H1 (cell line): ENCODE results near the gene GPER1. TPM values are rescaled to one million over a fixed set of nuclear protein-coding genes. Genes with fewer than 3 reads are reported as not detected.
A peak's percentile ranks its signal among the peaks of the same experiment; 100 is the strongest.

Source experiments
- CTCF ChIA-PET: fragments of 300-600 bp; sonication (Branson Sonifier 250); formaldehyde crosslinking; loops from one replicate; lab custom pipeline; 2021; ENCODE audit not compliant: partially characterized antibody; lab: Charles Lee
- POLR2A ChIA-PET: fragments of 300-600 bp; sonication (Branson Sonifier 250); formaldehyde crosslinking; loops from one replicate; lab custom pipeline; 2021; ENCODE audit warnings: inconsistent platforms; ENCODE audit not compliant: partially characterized antibody; lab: Charles Lee
- DNase-seq, 2 experiments: peaks; one replicate each; pipeline versions ENCODE4 v3.0.0 to v3.0.0-alpha.2; 2010 to 2022; ENCODE audit warnings: low spot score in 2 of 2, low read depth in 1 of 2, mixed read lengths in 1 of 2
- FAIRE-seq: peaks from 2 replicates; lab custom pipeline; 2011; peaks lifted over from hg19 to GRCh38; lab: Jason Lieb, UNC
- H2AFZ ChIP-seq: 2 replicates; pipeline ENCODE4 v1.8.1; 2012; ENCODE audit warnings: low read length, inconsistent platforms
- H2AK5ac ChIP-seq: 2 replicates; pipeline ENCODE4 v1.6.1; 2013; ENCODE audit warnings: low read depth, low read length
- H2BK120ac ChIP-seq: replicated peaks from 2 replicates; pipeline ENCODE3; 2013; ENCODE audit warnings: low read depth, low read length, inconsistent platforms
- H2BK12ac ChIP-seq: 2 replicates; pipeline ENCODE4 v1.6.1; 2013; ENCODE audit warnings: low read depth, low read length
- H2BK15ac ChIP-seq: 2 replicates; pipeline ENCODE4 v1.6.1; 2013; ENCODE audit warnings: low read length
- H2BK20ac ChIP-seq: 2 replicates; pipeline ENCODE4 v1.6.1; 2013; ENCODE audit warnings: low read length
- H2BK5ac ChIP-seq: 2 replicates; pipeline ENCODE4 v1.6.1; 2013; ENCODE audit warnings: low read depth, low read length
- H3K14ac ChIP-seq: 2 replicates; pipeline ENCODE4 v1.6.1; 2013; ENCODE audit warnings: inconsistent platforms; ENCODE audit not compliant: insufficient read length
- H3K18ac ChIP-seq: 2 replicates; pipeline ENCODE4 v1.6.1; 2013; ENCODE audit warnings: low read length; ENCODE audit errors: extremely low read depth
- H3K23ac ChIP-seq: 2 replicates; pipeline ENCODE4 v1.6.1; 2013; ENCODE audit warnings: inconsistent platforms; ENCODE audit not compliant: insufficient read length
- H3K23me2 ChIP-seq: 2 replicates; pipeline ENCODE4 v1.6.1; 2013; ENCODE audit warnings: low read depth, low read length
- H3K27ac ChIP-seq: 2 replicates; pipeline ENCODE4 v1.6.1; 2011; ENCODE audit warnings: low read depth, low read length, inconsistent platforms
- H3K27me3 ChIP-seq, 4 experiments: replicated peaks in 1 of 4; 1 replicate in 1 of 4; 2 replicates in 3 of 4; pipeline versions ENCODE4 v1.6.1 to v1.8.1; 2011 to 2013; ENCODE audit warnings: low read length in 3 of 4, mild to moderate bottlenecking in 3 of 4, inconsistent platforms in 2 of 4, mixed read lengths in 2 of 4, moderate library complexity in 1 of 4; ENCODE audit not compliant: control insufficient read depth in 3 of 4, insufficient read depth in 3 of 4; ENCODE audit errors: extremely low read depth in 1 of 4
- H3K36me3 ChIP-seq, 4 experiments: 2 replicates each; pipeline versions ENCODE4 v1.6.1 to v1.8.1; 2011 to 2013; ENCODE audit warnings: mild to moderate bottlenecking in 4 of 4, low read length in 3 of 4, moderate library complexity in 2 of 4, control low read depth in 1 of 4, inconsistent platforms in 1 of 4; ENCODE audit not compliant: insufficient read depth in 4 of 4, control insufficient read depth in 2 of 4
- H3K4ac ChIP-seq: replicated peaks from 2 replicates; pipeline ENCODE3; 2013; ENCODE audit warnings: low read length, low read depth, mixed read lengths, inconsistent platforms; ENCODE audit not compliant: insufficient read length
- H3K4me1 ChIP-seq, 4 experiments: replicated peaks in 1 of 4; 1 replicate in 1 of 4; 2 replicates in 3 of 4; pipeline versions ENCODE4 v1.6.1 to v1.8.1; 2011 to 2013; ENCODE audit warnings: low read length in 3 of 4, inconsistent platforms in 2 of 4, mixed read lengths in 1 of 4; ENCODE audit not compliant: insufficient read depth in 4 of 4, control insufficient read depth in 3 of 4
- H3K4me2 ChIP-seq, 2 experiments: 2 replicates each; pipeline versions ENCODE4 v1.6.1 to v1.8.1; 2011 to 2013; ENCODE audit warnings: low read depth in 2 of 2, low read length in 2 of 2, control low read depth in 1 of 2, inconsistent platforms in 1 of 2, mild to moderate bottlenecking in 1 of 2; ENCODE audit not compliant: insufficient read depth in 1 of 2
- H3K4me3 ChIP-seq, 4 experiments: fragments of 200-600, 300-600 bp in 1 of 4; sonication (generic), shearing (Covaris generic), sonication (Bioruptor Twin) in 1 of 4; 2 replicates each; pipeline versions ENCODE4 v1.5.1 to v1.8.1; 2011 to 2016; ENCODE audit warnings: low read length in 4 of 4, low read depth in 3 of 4, control low read depth in 2 of 4, inconsistent platforms in 2 of 4, mild to moderate bottlenecking in 2 of 4, mixed read lengths in 1 of 4, moderate library complexity in 1 of 4; ENCODE audit not compliant: insufficient read depth in 2 of 4; ENCODE audit errors: extremely low read depth in 1 of 4
- H3K56ac ChIP-seq: replicated peaks from 2 replicates; pipeline ENCODE3; 2013; ENCODE audit warnings: low read depth, mild to moderate bottlenecking, mixed read lengths, low read length, inconsistent platforms; ENCODE audit not compliant: insufficient read length
- H3K79me1 ChIP-seq: 2 replicates; pipeline ENCODE4 v1.6.1; 2013; ENCODE audit warnings: low read depth, low read length, control low read depth
- H3K79me2 ChIP-seq, 2 experiments: 2 replicates each; pipeline versions ENCODE4 v1.6.1 to v1.8.1; 2012 to 2013; ENCODE audit warnings: low read length in 2 of 2, mild to moderate bottlenecking in 2 of 2, inconsistent platforms in 1 of 2; ENCODE audit not compliant: insufficient read depth in 2 of 2, control insufficient read depth in 1 of 2
- H3K9ac ChIP-seq, 4 experiments: replicated peaks in 1 of 4; 1 replicate in 1 of 4; 2 replicates in 3 of 4; pipeline versions ENCODE4 v1.6.1 to v1.8.1; 2011 to 2013; ENCODE audit warnings: low read depth in 3 of 4, low read length in 3 of 4, control low read depth in 2 of 4, mild to moderate bottlenecking in 2 of 4, moderate library complexity in 2 of 4, inconsistent platforms in 1 of 4; ENCODE audit errors: extremely low read depth in 1 of 4
- H3K9me3 ChIP-seq, 2 experiments: 2 replicates each; pipeline versions ENCODE4 v1.6.1 to v1.8.1; 2012 to 2013; ENCODE audit warnings: mild to moderate bottlenecking in 2 of 2, moderate library complexity in 2 of 2, control low read depth in 1 of 2, inconsistent platforms in 1 of 2, low read depth in 1 of 2, low read length in 1 of 2, mixed read lengths in 1 of 2; ENCODE audit not compliant: insufficient read depth in 2 of 2
- H4K20me1 ChIP-seq, 2 experiments: replicated peaks in 1 of 2; 2 replicates each; pipeline versions ENCODE3 to v1.8.1; 2011 to 2013; ENCODE audit warnings: inconsistent platforms in 2 of 2, low read length in 2 of 2, mild to moderate bottlenecking in 1 of 2; ENCODE audit not compliant: insufficient read depth in 2 of 2, control insufficient read depth in 1 of 2
- H4K5ac ChIP-seq: 2 replicates; pipeline ENCODE4 v1.6.1; 2013; ENCODE audit warnings: low read length, low read depth, mixed read lengths, inconsistent platforms; ENCODE audit not compliant: insufficient read length
- H4K8ac ChIP-seq: 2 replicates; pipeline ENCODE4 v1.8.0; 2013; ENCODE audit warnings: mild to moderate bottlenecking, moderate library complexity, low read length, inconsistent platforms; ENCODE audit not compliant: insufficient read depth; ENCODE audit errors: extremely low read depth
- H4K91ac ChIP-seq: replicated peaks from 2 replicates; pipeline ENCODE3; 2013; ENCODE audit warnings: low read length, mixed read lengths, inconsistent platforms; ENCODE audit not compliant: insufficient read length
- SP4 ChIP-seq: IDR thresholded peaks from 2 replicates; pipeline ENCODE4 v1.6.1; 2012; ENCODE audit warnings: low read length, inconsistent platforms
- WGBS, 2 experiments: shearing (Covaris generic) in 1 of 2; methylation state at CpG; one replicate each; pipeline versions ENCODE4 v1.1.6 to v1.1.7; 2013 to 2015; ENCODE audit warnings: low lambda C conversion rate in 2 of 2, mixed read lengths in 2 of 2, inconsistent platforms in 1 of 2, low coverage in 1 of 2, missing lambda C conversion rate in 1 of 2; ENCODE audit not compliant: insufficient replicate concordance in 2 of 2, insufficient coverage in 1 of 2, insufficient read length in 1 of 2; ENCODE audit errors: extremely low coverage in 1 of 2, missing lambda C conversion rate in 1 of 2; 5-methylcytosine and 5-hydroxymethylcytosine counted together
- polyA plus RNA-seq, 7 experiments: library from polyadenylated mRNA; depleted of rRNA in 3 of 7; stranded (reverse) in 5 of 7; unstranded in 2 of 7; fragments of >200 nt in 5 of 7; fragments of 200-250 nt in 2 of 7; gene quantifications; 1 replicate in 5 of 7; 2 replicates in 1 of 7; 4 replicates in 1 of 7; pipeline versions ENCODE4 v1.2.1 to v1.2.3, GENCODE V29; 2011 to 2013; ENCODE audit warnings: missing spikeins in 2 of 7, mixed read lengths in 2 of 7
- total RNA-seq: library from RNA; stranded (reverse); fragmentation: NEBNext Ultra II Directional; extraction: Animal tissue kit (Norgen Biotek cat#: 25700); gene quantifications from 2 replicates; pipeline ENCODE4 v1.2.1, GENCODE V29; 2021

The GPER1 gene
- total and polyA plus RNA-seq, 2 of the 8 experiments (the other 6 are each of a cell fraction or from before 2014, with no cell fraction given) = 0.24 to 0.47 TPM

DNA sequence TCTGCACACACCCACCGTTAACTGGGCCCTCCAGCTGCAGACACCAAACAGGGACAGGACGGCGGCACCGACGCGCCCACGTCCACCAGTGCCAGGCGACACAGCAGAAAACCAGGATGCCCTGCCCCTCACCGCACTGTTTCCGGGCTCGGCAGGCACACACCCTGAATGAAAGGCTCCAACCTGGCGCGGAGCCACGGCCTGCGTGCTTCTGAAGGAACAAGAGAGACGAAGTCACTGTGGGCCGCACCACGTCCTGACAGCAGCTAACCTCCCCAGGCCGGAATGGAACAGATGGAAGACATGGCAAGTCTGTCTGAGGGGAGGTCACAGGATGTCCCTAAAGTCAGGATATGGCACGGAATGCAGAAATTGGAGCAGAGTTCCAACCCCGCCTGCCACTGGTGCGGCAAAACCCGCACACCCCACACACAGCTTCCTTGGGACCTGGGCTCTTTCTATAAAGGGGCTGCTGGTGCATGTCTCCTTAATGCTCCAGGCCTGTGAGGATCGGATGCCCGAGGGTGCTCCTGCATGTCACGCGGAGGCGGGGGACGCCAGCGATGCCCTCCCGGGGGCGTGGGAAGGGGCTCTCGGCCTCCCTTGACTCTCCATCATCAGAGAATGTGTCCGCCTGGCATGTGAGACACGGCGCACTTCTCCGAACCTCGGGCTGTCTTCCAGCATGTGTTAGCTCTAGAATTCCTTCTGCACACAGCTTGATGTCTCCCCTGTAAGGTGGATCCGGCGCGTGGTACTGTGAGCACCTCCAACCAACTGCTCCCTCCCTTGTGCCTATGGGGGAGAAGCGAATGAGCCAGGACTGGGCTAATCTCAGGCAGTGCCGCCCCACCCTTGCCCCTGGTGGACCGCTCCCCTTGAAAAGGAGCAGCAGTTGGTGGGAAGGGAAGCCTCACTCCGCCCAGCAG, 3.9 kb upstream of the GPER1 start:
- Histone ChIP-seq H3K79me2 (peaks cover 0 to 2% of the 10 kb centered on the region in 2 experiments; a peak in 1 of 4 replicates), H3K4ac (no peak overlapping the region), H3K4me3 (no peak overlapping the region), H3K79me1 (peaks cover 6% of the 10 kb centered on the region; the same call in 1 of the 2 replicates), H2BK12ac (no peak overlapping the region), H3K9ac (no peak overlapping the region), H3K23ac (no peak overlapping the region), H4K91ac (no peak overlapping the region), H3K14ac (no peak overlapping the region), H3K23me2 (no peaks in the 10 kb centered on the region), H2BK5ac (no peak overlapping the region), H3K4me1 (peaks cover 2 to 19% (median 4%) of the 10 kb centered on the region in 4 experiments), H3K27me3 (no peaks in the 10 kb centered on the region), H3K27ac (no peak overlapping the region), H4K5ac (no peak overlapping the region), H2AK5ac (no peak overlapping the region), H2BK15ac (no peak overlapping the region), H3K56ac (no peak overlapping the region), H3K9me3 (no peaks in the 10 kb centered on the region), H4K20me1 (peaks cover 3 to 20% of the 10 kb centered on the region in 2 experiments), H3K18ac (no peak overlapping the region), H2BK20ac (no peak overlapping the region), H4K8ac (peak overlapping the region; percentile 17), H2BK120ac (no peak overlapping the region), H3K4me2 (no peak overlapping the region), H2AFZ (no peak overlapping the region), H3K36me3 (no peaks in the 10 kb centered on the region)
- DNase-seq (no peak), FAIRE-seq (no peak)
- ChIA-PET POLR2A (interaction anchor here (0.6 to 0.7 kb wide), 2 partner anchors 385 to 886 kb away, joined by 3 to 4 read pairs; no protein-coding TSS in a partner anchor), CTCF (interaction anchor here (0.6 to 12.1 kb wide), 10 partner anchors 9 to 177 kb away, joined by 3 to 83 read pairs (median 4); partner anchors contain the start of gene ZFAND2A)
- TF ChIP-seq SP4 = no peak
- 94% methylated on average over 41 of the region's 45 CpGs; no CpG with 5 or more reads in 1 of the 2 experiments for WGBS, 2 experiments
